ENCODE measurements around the gene EYS. TPM values are rescaled to one million over a fixed set of nuclear protein-coding genes. Genes with fewer than 3 reads are reported as not detected.
A peak's percentile ranks its signal among the peaks of the same experiment; 100 is the strongest.

Gene EYS
- 1.5 and 1.6 TPM in 2 replicates for total RNA-seq (2022)
- percentile 23 among the genes with signal in this experiment for Bru-seq, nascent RNA
- BruChase-seq, experiment 1, labeled RNA remaining after a 6-hour chase, result percentile 18 among the genes with signal in this experiment
- percentile 22 among the genes with signal in this experiment for BruChase-seq, experiment 2, labeled RNA remaining after a 2-hour chase
- long read RNA-seq, partial matches to known transcripts, result 2 of 9 reads
- long read RNA-seq, other reads (novel, unspliced or antisense), result 6 of 9 reads

- no peaks in the 10 kb centered on the region for H3K36me3 Mint-ChIP-seq (ENCODE audit: insufficient read depth, unreplicated experiment)
- no peaks in the 10 kb centered on the region for H3K9me3 Mint-ChIP-seq (ENCODE audit: unreplicated experiment)
- CTCF ChIA-PET, result interaction anchor here (1.1 kb wide), 1 partner anchor 33 kb away, joined by 3 read pairs; no protein-coding TSS in a partner anchor
- H3K27me3 Mint-ChIP-seq (ENCODE audit: insufficient read depth, unreplicated experiment), result no peaks in the 10 kb centered on the region
- H3K27ac Mint-ChIP-seq (ENCODE audit: low read depth, unreplicated experiment), result peak within 1 kb of the TSS; percentile 51
- intact Hi-C loops (cut with micrococcal nuclease), result no loop called here
- no peaks in the 10 kb centered on the region for H3K4me1 Mint-ChIP-seq (ENCODE audit: insufficient read depth, unreplicated experiment)
- POLR2A ChIA-PET, result interaction anchor here (0.5 kb wide), 1 partner anchor 1025 kb away, joined by 3 read pairs; no protein-coding TSS in a partner anchor
- no TSS peak for BruUV-seq (replicated peaks)
- no peak within 1 kb of the TSS for H3K4me3 Mint-ChIP-seq (ENCODE audit: unreplicated experiment)
- TF ChIP-seq, protein P1, sequence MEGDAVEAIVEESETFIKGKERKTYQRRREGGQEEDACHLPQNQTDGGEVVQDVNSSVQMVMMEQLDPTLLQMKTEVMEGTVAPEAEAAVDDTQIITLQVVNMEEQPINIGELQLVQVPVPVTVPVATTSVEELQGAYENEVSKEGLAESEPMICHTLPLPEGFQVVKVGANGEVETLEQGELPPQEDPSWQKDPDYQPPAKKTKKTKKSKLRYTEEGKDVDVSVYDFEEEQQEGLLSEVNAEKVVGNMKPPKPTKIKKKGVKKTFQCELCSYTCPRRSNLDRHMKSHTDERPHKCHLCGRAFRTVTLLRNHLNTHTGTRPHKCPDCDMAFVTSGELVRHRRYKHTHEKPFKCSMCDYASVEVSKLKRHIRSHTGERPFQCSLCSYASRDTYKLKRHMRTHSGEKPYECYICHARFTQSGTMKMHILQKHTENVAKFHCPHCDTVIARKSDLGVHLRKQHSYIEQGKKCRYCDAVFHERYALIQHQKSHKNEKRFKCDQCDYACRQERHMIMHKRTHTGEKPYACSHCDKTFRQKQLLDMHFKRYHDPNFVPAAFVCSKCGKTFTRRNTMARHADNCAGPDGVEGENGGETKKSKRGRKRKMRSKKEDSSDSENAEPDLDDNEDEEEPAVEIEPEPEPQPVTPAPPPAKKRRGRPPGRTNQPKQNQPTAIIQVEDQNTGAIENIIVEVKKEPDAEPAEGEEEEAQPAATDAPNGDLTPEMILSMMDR (IDR thresholded peaks at IDR 0.05; ENCODE audit: unreplicated experiment), result no peak
- DNase-seq (ENCODE audit: unreplicated experiment), result no peak
Measured at GRCh38 chr6:65707126-65707826, at the start of gene EYS. Gene EYS (minus strand): TSS chr6:65707226. CDS start chr6:65495410, 211,816 bp downstream.

GRCh38 chr6:65746302-65746701 is 39.3 kb upstream of the EYS start:
- Mint-ChIP-seq H3K27ac (ENCODE audit: low read depth, unreplicated experiment) (no peak overlapping the region), H3K4me3 (ENCODE audit: unreplicated experiment) (no peak overlapping the region), H3K4me1 (ENCODE audit: insufficient read depth, unreplicated experiment) (no peaks in the 10 kb centered on the region), H3K27me3 (ENCODE audit: insufficient read depth, unreplicated experiment) (no peaks in the 10 kb centered on the region), H3K36me3 (ENCODE audit: insufficient read depth, unreplicated experiment) (no peaks in the 10 kb centered on the region), H3K9me3 (ENCODE audit: unreplicated experiment) (peaks cover 6% of the 10 kb centered on the region)
- DNase-seq (ENCODE audit: unreplicated experiment), result no peak
- ChIA-PET CTCF (no interaction called here), POLR2A (no interaction called here)
- intact Hi-C loops (cut with micrococcal nuclease), result no loop called here
- no TSS peak for BruUV-seq (replicated peaks)
- TF ChIP-seq, protein P1 (IDR thresholded peaks at IDR 0.05; ENCODE audit: unreplicated experiment), result no peak

DNA sequence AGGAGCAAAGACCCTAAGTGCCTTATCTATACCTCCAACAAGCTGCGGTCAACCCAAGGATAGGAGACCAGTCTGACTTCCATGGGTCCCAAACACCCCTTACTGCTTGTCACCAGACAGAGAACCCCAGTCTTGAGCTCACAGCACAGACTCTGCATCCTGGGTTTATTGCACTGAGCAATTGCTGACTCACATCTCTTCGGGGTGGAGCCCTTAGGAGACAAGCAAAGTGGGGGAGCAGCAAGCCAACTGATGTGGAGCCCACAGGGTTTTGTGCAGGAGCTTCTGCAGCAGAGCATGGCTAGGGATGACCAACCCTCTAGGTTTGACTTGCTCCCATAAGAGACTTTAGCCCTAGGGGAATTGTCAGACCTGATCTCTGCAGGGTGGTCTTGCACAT is 38.6 kb upstream of the EYS start:
- intact Hi-C loops (cut with micrococcal nuclease), result no loop called here
- H3K4me1 Mint-ChIP-seq (ENCODE audit: insufficient read depth, unreplicated experiment), result no peaks in the 10 kb centered on the region
- CTCF ChIA-PET, result interaction anchor here (0.5 kb wide), 1 partner anchor 625 kb away, joined by 3 read pairs; no protein-coding TSS in a partner anchor

More for the DNA sequence above, 38.6 kb upstream of the EYS start:
- peaks cover 4% of the 10 kb centered on the region for H3K9me3 Mint-ChIP-seq (ENCODE audit: unreplicated experiment)
- H3K27me3 Mint-ChIP-seq (ENCODE audit: insufficient read depth, unreplicated experiment), result no peaks in the 10 kb centered on the region
- peak; percentile 3 for DNase-seq (ENCODE audit: unreplicated experiment)
- H3K36me3 Mint-ChIP-seq (ENCODE audit: insufficient read depth, unreplicated experiment), result no peaks in the 10 kb centered on the region
- TF ChIP-seq, protein P1 (IDR thresholded peaks at IDR 0.05; ENCODE audit: unreplicated experiment), result no peak
- no TSS peak for BruUV-seq (replicated peaks)
- H3K27ac Mint-ChIP-seq (ENCODE audit: low read depth, unreplicated experiment), result no peak overlapping the region
- H3K4me3 Mint-ChIP-seq (ENCODE audit: unreplicated experiment), result no peak overlapping the region
- POLR2A ChIA-PET, result no interaction called here

Data from MCF 10A (cell line).